ENCODE data around the gene LEMD3. TPM values are rescaled to one million over a fixed set of nuclear protein-coding genes. Genes with fewer than 3 reads are reported as not detected.

The LEMD3 gene
- polyA plus RNA-seq, 4 donors, result 4.9 to 29.5 (median 6.7) TPM

DNA sequence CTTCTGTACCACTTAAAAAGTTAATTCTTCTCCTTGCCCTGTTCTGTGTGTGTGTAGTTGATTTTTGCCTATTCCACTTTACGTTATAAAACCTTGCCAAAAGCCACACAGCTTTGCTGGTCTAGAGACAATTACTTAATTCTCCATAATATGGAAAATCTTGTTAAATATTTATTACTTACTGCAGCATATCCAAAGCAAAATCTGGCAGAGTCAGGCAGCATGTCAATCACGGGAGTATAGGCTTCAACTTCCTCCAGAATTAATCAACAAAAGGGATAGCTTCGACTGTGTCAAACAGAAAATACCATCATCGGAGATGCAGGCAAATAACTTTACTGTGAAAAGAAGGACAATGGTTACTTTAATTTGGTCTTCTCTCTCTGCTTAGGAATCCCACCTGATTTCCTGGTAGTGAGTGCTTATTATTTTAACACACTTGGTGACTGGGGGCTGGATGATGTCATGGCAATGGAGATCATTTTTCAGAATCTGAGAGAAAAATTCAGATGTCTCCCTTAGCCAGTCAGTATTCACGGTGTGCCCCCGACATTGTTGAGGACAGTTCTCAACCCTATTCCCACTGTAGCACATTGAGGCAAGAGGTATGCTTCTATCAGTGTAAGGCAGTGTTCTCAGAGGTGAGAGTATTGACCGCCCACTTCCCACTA is 105.4 kb downstream of the LEMD3 start:
- Histone ChIP-seq H3K27me3 (ENCODE audit: control insufficient read depth in 3 of 3, insufficient read depth in 3 of 3, low read length in 3 of 3) (peaks cover 0 to 27% (median 7%) of the 10 kb centered on the region in 3 donors), H3K4me1 (ENCODE audit: control insufficient read depth in 3 of 3, insufficient read depth in 2 of 3, low read depth in 1 of 3, low read length in 2 of 3) (peaks cover 0 to 5% (median 0%) of the 10 kb centered on the region in 3 donors), H3K36me3 (ENCODE audit: control insufficient read depth in 3 of 3, insufficient read depth in 2 of 3, low read depth in 1 of 3, low read length in 3 of 3) (no peaks in the 10 kb centered on the region), H3K27ac (ENCODE audit: low read depth in 1 of 3, low read length in 2 of 3) (no peak overlapping the region), H3K9me3 (ENCODE audit: control insufficient read depth in 2 of 2, insufficient read depth in 1 of 2, low read depth in 1 of 2, low read length in 1 of 2) (no peaks in the 10 kb centered on the region), H3K4me3 (ENCODE audit: low read depth in 1 of 3, low read length in 3 of 3) (no peak overlapping the region)
- FAIRE-seq, result no peak
- no peak for DNase-seq
- 84 to 86% (median 85%) methylated on average over 7 of the region's 7 CpGs for WGBS, 3 donors

DNA sequence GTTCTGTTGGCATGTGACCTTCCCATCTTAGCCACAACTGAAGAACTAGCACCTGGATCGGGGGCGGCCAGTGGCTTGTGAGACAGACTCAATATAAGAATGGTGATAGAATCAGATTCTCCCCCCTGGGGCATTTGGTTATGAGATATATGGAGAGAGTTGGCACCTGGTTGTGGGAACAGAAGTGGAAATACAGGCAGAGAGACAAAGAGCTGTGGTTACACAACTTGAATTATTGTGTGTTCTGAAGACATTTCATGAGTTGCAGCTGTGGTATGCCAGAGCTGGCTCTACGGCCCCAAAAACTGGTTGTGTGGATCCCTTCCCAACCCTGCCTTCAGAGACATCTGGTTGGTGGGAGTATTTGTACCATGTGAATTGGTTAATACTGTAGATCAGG is 106.2 kb downstream of the LEMD3 start:
- Histone ChIP-seq H3K4me3 (ENCODE audit: low read depth in 1 of 3, low read length in 3 of 3) (no peak overlapping the region), H3K4me1 (ENCODE audit: control insufficient read depth in 3 of 3, insufficient read depth in 2 of 3, low read depth in 1 of 3, low read length in 2 of 3) (peaks cover 0 to 5% (median 0%) of the 10 kb centered on the region in 3 donors), H3K27ac (ENCODE audit: low read depth in 1 of 3, low read length in 2 of 3) (no peak overlapping the region), H3K36me3 (ENCODE audit: control insufficient read depth in 3 of 3, insufficient read depth in 2 of 3, low read depth in 1 of 3, low read length in 3 of 3) (no peaks in the 10 kb centered on the region), H3K27me3 (ENCODE audit: control insufficient read depth in 3 of 3, insufficient read depth in 3 of 3, low read length in 3 of 3) (peaks cover 0 to 27% (median 7%) of the 10 kb centered on the region in 3 donors), H3K9me3 (ENCODE audit: control insufficient read depth in 2 of 2, insufficient read depth in 1 of 2, low read depth in 1 of 2, low read length in 1 of 2) (no peaks in the 10 kb centered on the region)
- no peak for FAIRE-seq
- WGBS, 3 donors, result 83 to 92% (median 91%) methylated on average over 3 of the region's 3 CpGs
- no peak for DNase-seq

DNA sequence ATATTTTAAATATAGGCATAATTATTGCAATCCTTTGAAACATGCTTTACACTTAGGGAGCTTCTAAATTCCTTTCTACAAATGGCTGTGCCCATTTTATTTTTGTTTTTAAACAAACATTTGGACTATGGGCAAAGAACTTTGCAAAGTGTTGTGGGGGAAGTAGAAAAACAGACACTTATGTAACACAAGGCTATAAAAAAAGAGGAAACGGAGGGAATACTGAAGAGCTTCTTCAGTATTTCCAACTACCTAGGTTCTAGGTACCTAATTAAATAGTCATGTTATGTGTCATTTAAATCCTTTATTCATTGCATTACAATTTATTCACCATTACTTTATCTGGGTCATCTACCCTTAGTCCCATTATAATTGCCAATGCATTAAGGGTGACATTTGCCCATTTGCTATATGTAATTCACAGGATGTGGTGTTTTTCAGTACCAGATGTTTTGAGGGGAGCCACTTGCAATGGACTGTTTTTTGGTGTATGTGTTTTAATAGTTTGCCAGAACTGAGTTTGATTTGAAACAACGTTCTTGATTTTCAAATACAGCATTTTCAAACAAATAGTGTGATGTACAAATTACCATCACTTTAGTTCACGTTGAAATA is 107.6 kb downstream of the LEMD3 start:
- H3K36me3 ChIP-seq (ENCODE audit: control insufficient read depth in 3 of 3, insufficient read depth in 2 of 3, low read depth in 1 of 3, low read length in 3 of 3), result no peaks in the 10 kb centered on the region
- no peak overlapping the region for H3K27ac ChIP-seq (ENCODE audit: low read depth in 1 of 3, low read length in 2 of 3)
- peaks cover 0 to 5% (median 0%) of the 10 kb centered on the region in 3 donors for H3K4me1 ChIP-seq (ENCODE audit: control insufficient read depth in 3 of 3, insufficient read depth in 2 of 3, low read depth in 1 of 3, low read length in 2 of 3)
- no peak for DNase-seq
- H3K9me3 ChIP-seq (ENCODE audit: control insufficient read depth in 2 of 2, insufficient read depth in 1 of 2, low read depth in 1 of 2, low read length in 1 of 2), result no peaks in the 10 kb centered on the region
- H3K27me3 ChIP-seq (ENCODE audit: control insufficient read depth in 3 of 3, insufficient read depth in 3 of 3, low read length in 3 of 3), result peaks cover 0 to 27% (median 7%) of the 10 kb centered on the region in 3 donors
- WGBS, 3 donors, result 68 to 76% (median 76%) methylated on average over 3 of the region's 3 CpGs
- no peak overlapping the region for H3K4me3 ChIP-seq (ENCODE audit: low read depth in 1 of 3, low read length in 3 of 3)
- FAIRE-seq, result no peak

DNA sequence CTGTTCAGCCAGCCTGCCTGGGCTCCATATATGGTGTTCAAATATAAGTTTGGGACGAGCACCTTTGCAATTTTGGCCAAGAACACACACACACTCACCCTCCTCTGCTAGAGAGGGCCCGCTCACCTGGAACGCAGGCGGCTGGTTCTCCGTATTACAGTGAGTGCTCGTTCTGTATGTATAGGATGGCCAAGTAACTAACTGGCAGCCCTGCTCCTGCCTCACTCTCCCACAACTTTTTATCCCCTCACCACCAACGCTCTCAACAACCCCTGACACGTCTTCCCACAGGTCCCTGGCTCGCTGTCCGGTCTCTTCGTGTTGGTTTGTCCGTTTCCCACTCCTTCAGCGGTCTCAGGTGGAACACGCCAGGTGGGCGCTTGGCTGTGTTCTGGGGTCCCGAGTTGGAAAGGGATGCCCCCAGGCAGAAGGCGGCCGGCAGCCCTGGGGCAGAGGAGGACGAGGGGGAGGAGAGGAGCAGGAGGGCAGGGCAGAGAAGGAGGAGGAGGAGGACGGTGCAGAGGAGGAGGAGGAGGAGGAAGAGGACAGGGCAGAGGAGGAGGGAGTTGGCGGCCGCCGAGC is 108.7 kb downstream of the LEMD3 start:
- DNase-seq, result peak in 1 of 2 donors; percentile 4
- peaks cover 0 to 5% (median 0%) of the 10 kb centered on the region in 3 donors for H3K4me1 ChIP-seq (ENCODE audit: control insufficient read depth in 3 of 3, insufficient read depth in 2 of 3, low read depth in 1 of 3, low read length in 2 of 3)
- FAIRE-seq, result no peak
- peak overlapping the region; percentile 59 to 75 (median 60) for H3K4me3 ChIP-seq (ENCODE audit: low read depth in 1 of 3, low read length in 3 of 3)
- 26 to 56% (median 47%) methylated on average over 18 to 23 of the region's 23 CpGs for WGBS, 3 donors
- peak overlapping the region in 2 of 3 donors; percentile 42 to 85 for H3K27ac ChIP-seq (ENCODE audit: low read depth in 1 of 3, low read length in 2 of 3)
- no peaks in the 10 kb centered on the region for H3K9me3 ChIP-seq (ENCODE audit: control insufficient read depth in 2 of 2, insufficient read depth in 1 of 2, low read depth in 1 of 2, low read length in 1 of 2)
- no peaks in the 10 kb centered on the region for H3K36me3 ChIP-seq (ENCODE audit: control insufficient read depth in 3 of 3, insufficient read depth in 2 of 3, low read depth in 1 of 3, low read length in 3 of 3)
- H3K27me3 ChIP-seq (ENCODE audit: control insufficient read depth in 3 of 3, insufficient read depth in 3 of 3, low read length in 3 of 3), result peaks cover 0 to 27% (median 7%) of the 10 kb centered on the region in 3 donors

DNA sequence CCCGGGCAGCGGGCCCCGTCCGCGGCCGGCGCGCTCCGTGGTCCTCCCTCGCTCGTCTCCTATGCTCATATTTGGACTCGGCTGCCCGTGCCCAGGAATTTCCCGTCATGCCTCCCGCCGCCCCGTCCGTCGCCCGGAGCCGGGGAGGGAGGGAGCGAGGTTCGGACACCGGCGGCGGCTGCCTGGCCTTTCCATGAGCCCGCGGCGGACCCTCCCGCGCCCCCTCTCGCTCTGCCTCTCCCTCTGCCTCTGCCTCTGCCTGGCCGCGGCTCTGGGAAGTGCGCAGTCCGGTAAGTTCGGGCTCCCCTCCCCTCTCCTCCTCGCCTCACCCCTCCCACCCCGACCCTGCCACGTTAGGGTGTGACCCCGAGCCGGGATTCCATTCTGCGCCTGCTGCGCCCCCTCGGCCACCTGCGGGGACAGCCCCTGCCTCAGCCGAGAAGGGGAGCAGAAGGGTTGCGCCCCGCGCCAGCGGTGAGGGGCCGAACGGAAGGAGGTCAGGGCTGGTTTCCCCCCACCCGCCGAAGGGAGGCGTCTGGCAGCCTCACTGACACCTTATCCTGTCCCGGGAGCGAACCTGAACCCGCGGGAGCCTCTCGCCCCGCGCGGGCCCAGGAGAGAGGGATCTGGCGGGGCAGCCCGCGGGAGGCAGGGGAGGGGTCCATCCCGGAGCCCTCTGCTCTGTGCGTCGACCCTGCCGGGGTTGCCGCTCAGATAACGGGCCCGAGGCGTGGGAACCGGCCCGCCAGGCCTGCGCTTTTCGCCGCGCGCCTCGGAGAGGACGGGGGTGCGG is 109.4 kb downstream of the LEMD3 start, which contains the start of gene MSRB3:
MSRB3 (plus strand) TSS at position 108 of the 793 bp plus-strand sequence. CDS start 29,897 bp downstream, outside the sequence.
- no peak for FAIRE-seq

DNA sequence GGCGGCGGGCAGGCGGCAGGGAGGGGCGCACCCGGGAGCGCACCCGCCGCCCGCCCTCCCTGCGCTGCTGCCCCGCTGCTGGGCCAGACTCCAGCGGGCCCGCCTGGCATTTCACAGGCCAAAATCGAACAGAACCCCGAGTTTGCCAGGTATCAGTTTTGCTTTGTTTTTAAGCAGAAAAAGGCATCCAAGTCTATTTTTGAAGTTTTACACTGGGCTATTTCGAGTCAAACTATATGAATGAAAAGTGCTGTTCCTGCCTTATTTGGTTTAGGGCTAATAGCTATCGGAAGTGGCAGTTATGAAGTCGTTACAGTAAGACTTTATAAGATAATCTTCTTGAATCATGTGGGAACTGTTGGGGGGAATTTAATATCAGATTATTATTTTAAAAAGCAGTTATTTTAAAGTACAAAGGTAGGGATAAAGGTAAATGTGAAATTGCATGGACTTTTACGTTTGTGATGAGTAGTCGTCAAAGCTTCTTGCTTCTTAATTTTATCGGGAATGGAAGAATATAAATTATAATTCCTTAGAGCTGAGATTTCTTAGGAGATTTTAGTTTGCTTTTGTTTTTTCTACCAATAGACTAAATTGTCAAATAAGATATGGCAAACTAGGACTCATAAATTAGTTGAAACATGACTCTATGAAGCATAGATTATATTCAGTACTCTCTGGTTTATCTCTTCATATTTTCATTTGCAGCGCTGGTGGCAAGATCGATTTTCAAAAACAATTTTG is 110.2 kb downstream of the LEMD3 start:
- Histone ChIP-seq H3K27ac (ENCODE audit: low read depth in 1 of 3, low read length in 2 of 3) (no peak overlapping the region), H3K27me3 (ENCODE audit: control insufficient read depth in 3 of 3, insufficient read depth in 3 of 3, low read length in 3 of 3) (peaks cover 0 to 27% (median 7%) of the 10 kb centered on the region in 3 donors), H3K4me3 (ENCODE audit: low read depth in 1 of 3, low read length in 3 of 3) (peak overlapping the region in 2 of 3 donors; percentile 59 to 60), H3K9me3 (ENCODE audit: control insufficient read depth in 2 of 2, insufficient read depth in 1 of 2, low read depth in 1 of 2, low read length in 1 of 2) (no peaks in the 10 kb centered on the region), H3K36me3 (ENCODE audit: control insufficient read depth in 3 of 3, insufficient read depth in 2 of 3, low read depth in 1 of 3, low read length in 3 of 3) (no peaks in the 10 kb centered on the region), H3K4me1 (ENCODE audit: control insufficient read depth in 3 of 3, insufficient read depth in 2 of 3, low read depth in 1 of 3, low read length in 2 of 3) (peaks cover 0 to 5% (median 0%) of the 10 kb centered on the region in 3 donors)
- DNase-seq (no peak), FAIRE-seq (no peak)
- 13 to 19% (median 15%) methylated on average over 21 to 23 of the region's 23 CpGs for WGBS, 3 donors

More for the DNA sequence above, 109.4 kb downstream of the LEMD3 start, which contains the start of gene MSRB3:
- Histone ChIP-seq H3K4me3 (ENCODE audit: low read depth in 1 of 3, low read length in 3 of 3) (peak within 1 kb of the TSS; percentile 59 to 75 (median 60)), H3K4me1 (ENCODE audit: control insufficient read depth in 3 of 3, insufficient read depth in 2 of 3, low read depth in 1 of 3, low read length in 2 of 3) (peaks cover 0 to 5% (median 0%) of the 10 kb centered on the region in 3 donors), H3K27ac (ENCODE audit: low read depth in 1 of 3, low read length in 2 of 3) (peak within 1 kb of the TSS; percentile 34 to 85 (median 66)), H3K36me3 (ENCODE audit: control insufficient read depth in 3 of 3, insufficient read depth in 2 of 3, low read depth in 1 of 3, low read length in 3 of 3) (no peaks in the 10 kb centered on the region), H3K9me3 (ENCODE audit: control insufficient read depth in 2 of 2, insufficient read depth in 1 of 2, low read depth in 1 of 2, low read length in 1 of 2) (no peaks in the 10 kb centered on the region), H3K27me3 (ENCODE audit: control insufficient read depth in 3 of 3, insufficient read depth in 3 of 3, low read length in 3 of 3) (peaks cover 0 to 27% (median 7%) of the 10 kb centered on the region in 3 donors)
- peak in 1 of 2 donors; percentile 57 for DNase-seq
- 0 to 1% (median 1%) methylated on average over 53 to 85 of the region's 85 CpGs for WGBS, 3 donors

DNA sequence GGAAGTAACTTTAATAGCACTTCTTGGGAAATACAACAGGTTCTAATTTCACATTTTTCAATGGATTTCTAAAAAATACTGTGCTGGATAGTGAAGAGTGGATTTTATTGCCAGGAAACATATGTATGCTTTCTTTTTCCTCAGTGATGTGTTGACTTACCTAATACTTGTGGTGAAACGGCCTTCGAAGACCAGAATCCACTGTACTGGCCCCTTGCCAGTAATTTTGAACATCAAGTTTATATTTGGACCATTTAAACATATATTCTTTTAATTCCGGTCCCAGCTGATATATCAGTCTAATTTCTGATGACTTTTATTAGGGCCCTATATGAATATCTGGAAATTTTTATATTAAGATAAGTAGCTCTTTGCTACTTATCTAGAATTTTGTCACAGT is 110.9 kb downstream of the LEMD3 start:
- no peak for FAIRE-seq
- Histone ChIP-seq H3K36me3 (ENCODE audit: control insufficient read depth in 3 of 3, insufficient read depth in 2 of 3, low read depth in 1 of 3, low read length in 3 of 3) (no peaks in the 10 kb centered on the region), H3K4me3 (ENCODE audit: low read depth in 1 of 3, low read length in 3 of 3) (no peak overlapping the region), H3K4me1 (ENCODE audit: control insufficient read depth in 3 of 3, insufficient read depth in 2 of 3, low read depth in 1 of 3, low read length in 2 of 3) (peaks cover 0 to 5% (median 0%) of the 10 kb centered on the region in 3 donors), H3K9me3 (ENCODE audit: control insufficient read depth in 2 of 2, insufficient read depth in 1 of 2, low read depth in 1 of 2, low read length in 1 of 2) (no peaks in the 10 kb centered on the region), H3K27ac (ENCODE audit: low read depth in 1 of 3, low read length in 2 of 3) (no peak overlapping the region), H3K27me3 (ENCODE audit: control insufficient read depth in 3 of 3, insufficient read depth in 3 of 3, low read length in 3 of 3) (peaks cover 0 to 27% (median 7%) of the 10 kb centered on the region in 3 donors)
- 45 to 60% (median 55%) methylated on average over 3 of the region's 3 CpGs for WGBS, 3 donors
- DNase-seq, result no peak
